ENCODE results near the gene TSPAN4.

DNA sequence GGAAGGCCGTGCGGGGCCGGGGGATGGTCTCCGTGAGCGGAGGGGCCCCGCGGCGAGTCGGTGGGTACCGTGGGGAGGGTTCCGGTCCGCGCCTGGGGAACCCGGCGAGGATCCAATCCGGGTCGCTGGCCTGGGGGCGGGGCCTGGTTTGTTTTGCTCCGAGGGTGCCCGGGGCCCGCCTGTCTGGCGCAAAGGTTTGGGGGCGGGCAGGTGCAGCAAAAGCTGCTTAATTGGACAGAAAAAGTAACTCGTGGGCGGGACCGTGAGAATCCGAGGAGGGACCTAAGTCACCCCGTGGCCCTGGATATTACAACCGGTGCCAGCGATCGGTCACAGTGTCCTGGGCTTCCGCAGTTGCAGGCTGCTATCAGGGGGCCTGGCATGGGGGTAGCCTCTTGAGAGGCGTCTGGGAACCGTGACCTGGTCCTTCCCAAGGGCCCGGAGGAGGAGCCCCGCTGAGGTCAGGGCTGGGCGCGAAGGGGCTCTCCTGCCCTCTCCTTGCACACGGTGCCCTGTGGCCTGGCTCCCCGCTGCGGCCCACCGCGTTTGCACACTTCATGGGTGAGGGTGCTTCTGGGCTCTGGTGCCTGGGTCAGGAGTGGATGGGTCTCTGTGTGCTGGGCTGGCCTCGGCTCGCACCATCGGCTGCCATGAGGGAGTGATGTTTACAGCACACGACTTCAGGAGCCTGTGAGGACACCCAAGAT is 22.6 kb upstream of the TSPAN4 start:
- no peak for TF ChIP-seq NONO (IDR thresholded peaks at IDR 0.05; ENCODE audit: low read depth in 2 of 2, low read length in 1 of 2)
- TF ChIP-seq CREB1 (IDR thresholded peaks at IDR 0.05): no peak
- no peak for TF ChIP-seq CREB1 (CRISPR knock-in tag; IDR thresholded peaks at IDR 0.05)
- no peak for TF ChIP-seq CEBPG (CRISPR knock-in tag; IDR thresholded peaks at IDR 0.05)
- no peak for TF ChIP-seq CEBPG (tag; conservative IDR thresholded peaks at IDR 0.05 in 1 of 2, IDR thresholded peaks at IDR 0.05 in 1 of 2)
- TF ChIP-seq POLR2G (IDR thresholded peaks at IDR 0.05; ENCODE audit: low read depth, low read length): peak; percentile 24
- TF ChIP-seq CHD2 (IDR thresholded peaks at IDR 0.05; ENCODE audit: low read depth, low read length): no peak

Measured in K562 (cell line).